HG03521 (cell line): ENCODE results near the gene PRIMPOL.
"Not testable (repeated sequence)": the region's sequence is repeated elsewhere in the genome, so short reads cannot be mapped to it uniquely, and the experiment has no call there.

Experiments used
- ATAC-seq: cut with Tn5 transposase; IDR thresholded peaks from one replicate; pipeline ENCODE4 v1.9.1; 2021; ENCODE audit warnings: mild to moderate bottlenecking, moderate library complexity; ENCODE audit not compliant: unreplicated experiment

PRIMPOL gene

DNA sequence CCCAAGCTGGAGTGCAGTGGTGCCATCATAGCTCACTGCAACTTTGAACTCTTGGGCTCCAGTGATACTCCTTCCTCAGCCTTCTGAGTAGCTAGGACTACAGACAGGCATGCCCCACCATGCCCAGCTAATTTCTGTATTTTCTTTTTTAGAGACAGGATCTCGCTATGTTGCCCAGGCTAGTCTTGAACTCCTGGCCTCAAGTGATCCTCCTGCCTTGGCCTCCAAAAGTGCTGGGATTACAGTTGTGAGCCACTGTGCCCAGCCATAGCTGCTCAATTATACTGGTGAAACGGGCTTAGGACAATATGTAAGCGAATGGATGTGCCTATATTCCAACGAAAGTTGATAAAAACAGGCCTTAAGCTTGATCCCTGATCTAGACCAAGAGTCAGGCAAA is 13.4 kb upstream of the PRIMPOL start:
- ATAC-seq = no peak

DNA sequence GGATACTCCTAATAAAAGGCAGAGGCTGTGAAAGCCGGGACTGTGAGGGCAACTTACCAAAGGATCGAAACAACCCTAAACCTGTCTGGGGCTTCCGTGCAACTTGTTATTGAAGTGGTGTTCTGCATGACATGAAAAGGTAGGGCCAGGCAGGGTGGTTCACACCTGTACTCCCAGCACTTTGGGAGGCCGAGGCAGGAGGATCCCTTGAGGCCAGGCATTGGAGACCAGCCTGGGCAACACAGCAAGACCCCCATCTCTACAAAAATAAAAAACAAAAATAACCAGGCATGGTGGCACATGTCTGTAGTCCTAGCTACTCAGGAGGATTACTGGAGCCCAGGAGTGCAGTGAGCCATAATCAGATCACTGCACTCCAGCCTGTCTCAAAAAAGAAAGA is 12.6 kb upstream of the PRIMPOL start:
- no peak for ATAC-seq

DNA sequence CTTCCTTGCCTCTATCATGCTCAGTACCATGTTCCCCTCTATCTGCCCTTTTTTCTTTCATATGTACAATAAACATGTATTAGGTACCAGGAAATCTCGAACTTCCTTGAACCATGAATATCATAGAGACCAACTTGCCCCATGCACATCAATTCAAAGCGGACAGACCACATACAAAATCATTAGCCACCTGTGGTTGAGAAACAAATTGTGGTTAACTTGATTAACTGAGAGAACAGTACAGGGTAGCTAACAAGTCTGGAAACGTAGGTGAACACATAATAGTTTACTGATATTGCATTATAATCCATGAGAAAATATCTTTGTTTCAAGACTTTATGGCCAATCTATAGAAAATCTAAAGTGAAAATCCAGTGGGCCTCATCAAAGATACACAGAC is 8.5 kb upstream of the PRIMPOL start:
- no peak for ATAC-seq

DNA sequence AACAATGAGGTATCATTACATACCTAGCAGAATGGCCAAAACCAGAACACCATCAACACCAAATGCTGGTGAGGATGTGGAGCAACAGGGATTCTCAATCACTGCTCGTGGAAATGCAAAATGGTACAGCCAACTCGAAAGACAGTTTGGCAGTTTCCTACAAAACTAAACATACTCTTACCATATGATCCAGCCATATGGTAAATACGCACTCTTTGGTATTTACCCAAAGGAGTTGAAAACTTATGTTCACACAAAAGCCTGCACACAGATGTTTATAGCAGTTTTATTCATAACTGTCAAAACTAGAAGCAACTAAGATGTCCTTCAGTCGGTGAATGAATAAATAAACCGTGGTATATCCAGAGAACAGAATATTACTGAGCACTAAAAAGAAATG is 8.1 kb upstream of the PRIMPOL start:
- no peak for ATAC-seq

DNA sequence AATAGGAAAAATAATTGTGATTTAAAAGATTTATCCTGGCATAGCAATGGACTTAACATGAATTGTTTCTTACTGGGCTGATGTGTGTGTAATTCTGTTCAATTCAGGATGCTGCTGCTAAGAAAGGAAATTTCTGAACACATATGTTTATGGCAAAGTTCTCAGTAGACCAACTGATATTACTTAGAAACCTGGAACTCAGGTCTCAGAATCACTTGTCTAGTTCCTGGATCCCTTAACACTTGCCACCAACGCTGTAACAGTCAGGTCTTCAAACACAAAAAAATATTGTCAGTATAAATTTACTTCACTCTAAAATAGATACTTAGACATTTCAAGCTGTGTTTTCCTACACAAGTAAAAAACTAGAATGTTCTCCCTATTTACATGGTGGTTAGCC is 5.8 kb upstream of the PRIMPOL start:
- ATAC-seq = no peak

DNA sequence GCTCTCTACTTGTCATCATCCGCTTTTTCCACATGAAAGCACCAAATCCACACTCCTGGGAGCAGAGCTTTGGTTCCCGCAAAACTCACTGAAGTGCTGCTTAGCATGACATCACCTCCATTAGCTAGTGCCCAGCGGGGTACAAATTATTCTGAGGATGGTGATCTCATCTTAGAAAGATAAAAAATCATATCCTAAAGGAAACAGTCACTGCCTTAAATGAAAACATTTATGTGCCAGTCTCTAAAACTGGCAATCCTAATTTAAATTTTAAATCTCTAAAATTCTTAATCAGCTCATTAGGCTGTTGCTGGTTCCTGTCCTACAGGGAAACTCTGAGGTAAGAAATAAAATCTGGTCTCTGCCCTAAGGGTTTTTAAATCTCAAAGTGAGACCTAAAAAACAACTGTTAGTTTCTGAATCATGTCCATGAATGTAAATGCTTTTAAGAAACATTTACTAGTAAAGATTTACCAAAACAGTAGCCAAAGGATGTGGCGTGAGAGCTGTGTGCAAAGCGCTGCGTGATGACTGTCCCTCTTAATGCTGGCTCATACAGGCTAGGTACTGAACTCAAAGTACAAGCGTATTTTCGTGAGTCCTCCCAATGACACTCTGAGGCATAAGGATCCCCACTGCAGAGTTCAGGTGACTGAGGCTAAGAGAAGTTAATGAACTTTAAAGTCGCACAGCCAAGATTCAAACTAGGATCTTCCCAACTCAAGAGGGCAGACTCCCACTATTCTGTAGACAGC is 4.8 kb upstream of the PRIMPOL start:
- ATAC-seq = no peak

DNA sequence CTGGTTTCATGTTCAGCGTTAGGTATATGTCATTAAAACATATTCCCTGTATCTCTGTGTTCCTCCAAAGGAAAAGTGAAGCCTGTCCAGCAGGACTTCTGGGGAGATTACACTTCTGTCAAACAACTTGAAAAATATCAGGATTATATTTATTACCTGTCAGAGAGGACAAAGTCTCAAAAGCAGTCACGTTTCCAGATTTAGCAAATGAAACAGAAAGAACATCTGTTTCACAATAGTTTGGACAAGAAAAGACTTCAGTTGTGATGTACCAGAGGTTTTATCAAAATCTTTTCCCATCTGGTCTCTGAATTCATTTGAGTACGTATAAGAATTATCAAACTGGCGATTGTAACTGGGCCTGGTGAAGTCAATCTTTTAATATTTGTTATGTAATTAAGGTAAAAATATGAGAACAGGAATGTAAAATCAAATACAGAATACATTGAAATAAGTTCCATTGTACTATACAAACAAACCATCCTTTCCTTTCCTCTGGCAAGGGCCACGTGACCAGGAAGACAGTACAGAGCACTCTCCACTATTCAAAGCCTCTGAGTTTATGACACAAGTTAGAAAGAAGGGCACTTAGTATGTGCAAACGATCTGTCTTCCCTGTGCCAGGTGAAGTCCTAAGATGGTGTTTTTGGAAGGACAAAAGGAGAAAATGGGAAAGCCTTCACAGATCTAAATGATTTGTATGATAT is 3.5 kb upstream of the PRIMPOL start:
- no peak for ATAC-seq

DNA sequence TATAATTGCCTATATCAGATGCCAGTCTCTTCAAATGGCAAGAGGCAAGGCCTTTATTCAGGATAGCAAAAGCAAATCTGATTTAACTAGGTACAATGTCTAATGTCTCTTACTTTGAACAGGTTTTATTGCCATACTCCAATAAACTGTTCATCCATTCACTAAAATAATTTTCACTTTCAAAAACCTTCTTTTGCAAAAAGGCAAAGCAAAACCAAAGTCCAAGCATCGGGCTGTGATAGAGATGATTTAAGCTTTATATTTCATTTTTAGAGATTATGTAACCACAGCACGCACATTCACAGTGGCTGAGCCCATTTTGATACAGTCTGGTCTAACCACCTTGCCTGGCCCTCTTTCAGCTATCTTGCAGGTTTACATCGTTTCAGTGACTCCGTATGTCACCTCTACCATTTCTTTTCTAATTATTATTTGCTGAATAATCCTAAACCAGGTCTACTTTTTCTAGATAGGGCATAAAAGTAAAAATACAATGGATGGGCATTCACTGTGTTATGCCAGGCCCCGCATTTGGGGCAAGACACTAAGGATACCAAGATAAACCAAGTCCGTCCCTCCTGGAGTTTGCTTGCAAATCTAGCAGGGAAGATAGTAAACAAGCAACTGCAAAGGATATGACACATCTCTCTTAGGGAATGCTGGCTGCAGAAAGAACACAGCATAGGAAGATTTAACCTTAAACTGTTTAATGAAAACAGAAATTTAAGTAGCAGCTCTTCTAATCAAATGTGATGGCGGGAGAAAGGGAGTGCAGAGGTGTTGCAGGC is 2.1 kb upstream of the PRIMPOL start:
- ATAC-seq = no peak

DNA sequence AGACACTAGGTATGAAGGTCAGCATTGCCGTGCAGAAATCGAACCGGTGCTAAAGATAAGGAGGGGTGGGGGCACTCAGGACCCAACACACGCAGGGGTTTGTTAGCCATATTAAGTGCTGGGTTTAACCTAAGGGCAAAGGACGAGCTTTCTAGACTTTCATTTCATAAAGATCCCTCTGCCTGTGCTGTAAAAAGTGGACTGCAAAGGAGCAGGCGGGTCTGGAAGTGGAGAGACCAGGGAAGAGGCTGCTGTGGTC is 1.6 kb upstream of the PRIMPOL start:
- ATAC-seq = no peak

DNA sequence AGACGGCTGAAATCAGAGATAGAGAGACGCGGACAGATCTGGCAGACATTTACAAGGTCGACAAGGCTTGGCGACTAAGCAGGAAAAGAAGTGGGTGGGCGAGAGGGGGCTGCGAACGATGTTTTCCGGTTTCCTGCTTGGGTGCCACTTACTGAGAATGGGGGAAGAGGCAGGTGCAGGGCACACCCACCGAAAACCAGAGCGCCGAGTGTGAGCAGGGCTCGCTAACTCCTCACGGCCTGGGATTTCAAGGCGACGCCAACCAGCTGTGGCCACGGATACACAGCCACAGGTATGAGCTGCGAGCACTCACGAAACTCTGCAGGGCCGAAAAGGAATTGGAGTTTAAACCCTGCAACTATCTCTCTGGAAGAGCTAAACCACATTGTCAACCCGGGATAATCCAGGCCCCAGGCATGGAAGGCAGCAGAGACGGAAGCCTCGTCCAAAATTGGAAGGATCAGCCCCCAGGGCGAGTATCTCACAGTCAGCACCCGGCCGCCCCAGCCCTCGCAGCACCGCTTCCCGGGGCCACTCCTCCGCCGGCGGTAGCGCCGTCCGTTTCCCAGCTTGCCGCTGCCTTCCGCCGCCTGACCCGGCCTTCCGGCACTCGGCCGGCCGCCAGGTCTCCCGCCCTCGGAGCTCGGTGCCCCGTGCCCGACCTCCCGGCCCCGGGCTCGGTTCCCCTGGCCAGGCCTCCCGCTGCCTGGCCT is 1.1 kb upstream of the PRIMPOL start:
- peak; percentile 15 for ATAC-seq

DNA sequence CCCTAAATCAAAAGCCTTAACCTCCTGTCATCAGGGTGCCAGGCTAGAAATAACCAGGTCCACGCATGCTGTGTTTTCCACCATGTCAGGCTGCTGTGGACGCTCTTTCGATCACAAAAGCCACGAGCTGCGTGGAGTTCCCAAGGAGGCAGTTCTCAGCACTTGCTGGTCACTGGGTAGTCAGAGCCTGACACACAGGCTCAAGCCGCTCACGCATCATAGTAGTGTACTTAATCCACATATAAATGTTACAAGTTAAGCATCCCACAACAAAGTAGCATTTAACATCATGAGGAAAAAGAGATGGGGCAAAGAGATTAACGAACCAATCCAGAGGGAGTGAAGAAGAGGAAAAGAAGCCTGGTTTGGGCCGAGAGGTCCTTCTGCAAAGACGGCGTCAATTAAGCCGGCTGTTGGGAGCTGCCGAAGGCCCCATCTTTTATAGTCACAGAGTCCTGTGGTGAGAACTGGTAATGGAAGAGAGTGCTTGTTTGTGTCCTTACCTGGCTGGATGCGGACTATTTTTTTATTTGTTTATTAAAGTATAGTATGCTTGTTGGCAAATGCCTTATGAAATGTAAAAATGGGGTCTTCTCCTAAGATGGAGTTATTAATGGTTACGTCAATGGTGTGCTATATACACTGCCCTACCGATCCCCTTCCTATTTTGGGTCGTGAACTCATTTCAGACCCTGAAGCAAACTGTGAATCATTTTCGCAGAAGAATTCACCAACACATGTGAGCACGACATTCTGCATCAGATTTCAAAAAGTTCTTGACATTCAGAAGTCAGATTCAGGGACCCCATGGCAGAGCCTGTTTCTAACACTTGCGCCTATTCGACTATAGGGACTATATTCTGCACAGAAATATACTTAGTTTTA is 675 bp downstream of the PRIMPOL start:
- peak; percentile 3 for ATAC-seq

DNA sequence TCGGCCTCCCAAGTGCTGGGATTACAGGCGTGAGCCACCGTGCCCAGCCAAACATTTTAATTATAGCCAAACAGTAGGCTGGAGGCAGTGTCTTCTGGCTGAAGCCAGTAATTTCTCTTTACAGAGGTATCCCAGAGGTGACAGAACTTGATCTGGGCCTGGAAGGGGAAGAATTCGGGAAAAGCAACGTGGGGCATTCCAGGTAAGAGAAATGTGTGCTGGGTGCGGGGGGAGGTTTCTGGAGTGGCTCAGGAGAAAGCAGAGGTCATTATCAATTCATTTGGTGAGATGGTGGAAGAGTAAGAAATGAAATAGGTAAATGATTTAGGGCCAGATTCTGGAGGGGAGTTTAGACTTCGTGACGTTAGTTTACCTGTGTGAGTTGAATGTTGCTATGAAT is 2.4 kb downstream of the PRIMPOL start:
- no peak for ATAC-seq

DNA sequence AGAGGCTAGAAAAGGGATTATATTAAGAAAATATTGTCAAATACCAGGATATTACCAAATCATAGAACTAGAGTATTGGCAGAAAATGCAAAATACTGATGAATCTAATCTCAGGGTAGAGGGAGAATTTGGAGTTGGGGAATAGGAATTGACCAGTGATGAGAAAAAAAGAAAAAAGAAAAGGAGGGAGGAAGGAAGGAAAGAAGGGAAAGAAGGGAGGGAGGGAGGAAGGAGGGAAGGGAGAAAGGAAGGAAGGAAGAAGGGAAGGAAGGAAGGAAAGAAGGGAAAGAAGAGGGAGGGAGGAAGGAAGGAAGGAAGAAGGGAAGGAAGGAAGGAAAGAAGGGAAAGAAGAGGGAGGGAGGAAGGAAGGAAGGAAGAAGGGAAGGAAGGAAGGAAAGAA is 3.1 kb downstream of the PRIMPOL start:
- ATAC-seq = not testable (repeated sequence)

DNA sequence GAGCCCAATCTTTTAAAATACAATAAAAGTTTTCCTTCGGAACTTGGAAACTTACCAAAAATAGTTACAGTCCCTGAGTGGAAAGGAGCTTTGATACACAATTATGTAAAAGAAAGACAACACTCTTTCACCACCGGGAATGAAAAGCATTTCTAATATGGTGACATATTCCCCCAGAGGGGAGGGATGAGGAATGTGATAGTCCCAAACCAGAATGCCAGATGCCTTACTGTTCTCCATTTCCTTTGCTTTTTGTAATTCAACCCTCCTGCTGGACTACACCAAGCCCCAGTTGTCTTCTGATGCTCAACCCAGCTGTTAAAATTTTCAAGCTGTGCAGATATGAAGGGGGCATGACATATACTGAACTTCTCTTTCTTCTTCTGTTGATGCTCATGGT is 4.1 kb downstream of the PRIMPOL start:
- no peak for ATAC-seq

DNA sequence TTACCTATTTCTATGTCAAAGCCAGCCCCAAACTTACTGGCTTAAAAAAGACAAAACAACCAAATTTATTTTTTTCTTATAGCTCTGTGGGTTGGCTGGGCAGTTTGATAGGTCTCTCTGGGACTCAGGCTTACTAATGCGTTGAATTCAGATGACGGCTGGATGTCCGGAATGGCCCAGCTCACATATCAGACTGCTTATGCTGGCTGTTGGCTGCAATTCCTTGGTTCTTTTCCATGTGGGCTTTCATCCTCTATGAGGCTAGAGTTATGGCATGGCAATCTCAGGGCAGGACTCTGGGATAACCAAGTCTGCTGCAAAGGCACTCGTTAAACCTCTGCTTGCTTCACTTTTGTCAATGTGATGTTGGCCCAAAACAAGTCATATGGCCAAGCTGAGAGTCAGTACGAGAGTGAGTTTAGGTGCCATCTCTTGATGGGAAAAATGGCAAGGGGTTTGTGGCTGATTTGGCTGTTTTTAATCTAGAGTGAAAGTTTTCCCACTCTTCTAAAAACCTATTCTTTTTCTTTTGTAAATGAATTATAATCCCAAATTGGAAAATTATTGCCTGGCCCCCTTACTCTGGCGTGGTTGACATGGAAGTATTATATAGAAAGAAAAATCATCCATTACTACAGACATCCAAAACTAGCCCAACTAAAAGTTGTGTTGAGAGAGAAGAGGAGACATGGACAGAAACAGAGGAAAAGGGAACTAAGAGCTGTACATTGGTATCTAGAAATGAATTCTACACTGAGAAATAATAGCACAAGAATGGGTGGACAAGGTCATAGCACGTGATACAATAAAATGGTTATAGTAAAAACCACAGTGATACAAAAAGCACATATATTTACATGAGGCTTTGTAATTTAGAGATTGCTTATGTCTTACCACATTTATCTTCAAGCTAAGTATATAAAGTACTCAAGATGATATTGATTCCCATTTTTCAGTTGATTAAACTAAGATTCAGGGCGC is 6.6 kb downstream of the PRIMPOL start:
- ATAC-seq = no peak

DNA sequence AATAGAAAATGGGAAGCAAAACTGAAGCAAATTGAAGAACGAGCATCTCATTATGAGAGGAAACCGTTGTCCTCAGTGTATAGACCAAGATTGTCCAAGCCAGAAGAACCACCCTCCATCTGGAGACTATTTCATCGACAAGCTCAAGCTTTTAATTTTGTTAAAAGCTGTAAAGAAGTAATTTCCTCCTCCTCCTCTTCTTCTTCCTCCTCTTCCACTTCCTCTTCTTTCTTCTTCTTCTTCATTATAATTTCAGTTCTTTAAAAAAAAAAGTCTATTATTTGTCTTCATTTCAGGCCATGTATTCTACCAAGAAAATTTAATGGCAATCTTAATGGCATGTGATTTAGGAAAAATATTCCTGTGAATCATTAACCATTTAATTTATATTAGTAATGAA is 7.6 kb downstream of the PRIMPOL start:
- no peak for ATAC-seq

DNA sequence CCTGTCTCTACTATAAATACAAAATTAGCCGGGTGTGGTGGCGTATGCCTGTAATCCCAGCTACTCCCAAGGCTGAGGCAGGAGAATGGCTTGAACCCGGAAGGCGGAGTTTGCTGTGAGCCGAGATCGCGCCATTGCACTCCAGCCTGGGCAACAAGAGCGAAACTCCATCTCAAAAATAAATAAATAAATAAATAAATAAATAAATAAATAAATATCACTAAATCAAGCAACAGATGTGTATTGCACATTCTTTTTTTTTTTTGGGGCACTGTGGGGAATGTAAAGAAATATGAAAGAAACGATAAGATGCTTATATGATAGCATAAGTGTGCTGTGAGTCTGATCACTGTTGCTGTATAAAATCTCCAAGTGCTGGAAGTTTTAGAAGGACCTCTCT is 8.3 kb downstream of the PRIMPOL start:
- ATAC-seq = not testable (repeated sequence)

DNA sequence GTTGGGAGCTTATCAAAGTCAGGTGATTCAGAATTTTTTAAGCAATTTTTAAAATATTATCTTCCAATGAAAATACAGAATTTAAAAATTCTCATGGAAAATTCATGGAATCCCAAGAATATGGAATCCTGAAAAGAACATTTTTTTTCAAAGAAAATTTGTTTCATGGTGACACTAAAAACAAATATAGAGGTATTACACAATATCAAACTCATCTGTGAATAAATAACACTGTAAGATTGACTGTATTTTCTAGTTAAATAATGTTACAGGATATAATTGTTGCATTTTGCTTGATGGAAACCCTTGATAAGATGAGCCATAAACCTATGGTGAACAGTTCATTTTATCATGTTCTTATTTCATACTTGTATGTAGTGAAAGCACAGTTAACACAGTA is 11.4 kb downstream of the PRIMPOL start:
- ATAC-seq = no peak

DNA sequence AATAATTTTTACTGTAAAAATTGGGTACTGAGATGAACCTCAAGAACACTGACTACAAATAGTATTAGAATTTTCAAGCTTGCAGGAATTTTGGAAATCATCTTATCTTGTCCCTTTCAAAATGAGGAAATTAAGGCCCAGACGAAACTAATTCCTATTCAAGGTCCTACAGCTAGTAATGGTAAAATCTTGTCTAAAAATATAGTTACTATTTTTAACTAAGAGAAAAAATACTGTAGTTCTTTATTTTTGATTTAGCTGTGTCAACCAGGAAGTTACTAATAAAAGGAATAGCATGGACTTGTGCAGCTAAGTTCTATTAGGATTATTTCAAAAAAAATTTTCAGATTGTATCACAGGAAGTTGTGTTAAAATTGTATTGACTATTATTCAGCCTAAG is 12.7 kb downstream of the PRIMPOL start:
- ATAC-seq = no peak
